Loucy (cell line): Measurements from ENCODE around the gene GLYR1.

Experiments
- H2AFZ ChIP-seq: fragments of 200-600 bp; sonication (generic); 2 replicates; pipeline ENCODE4 v1.6.0; 2016; ENCODE audit warnings: antibody characterized with exemption, mild to moderate bottlenecking, low read length, moderate library complexity
- H3F3A ChIP-seq: fragments of 200-600 bp; 2 replicates; pipeline ENCODE4 v1.6.0; 2016; ENCODE audit warnings: antibody characterized with exemption, low read depth, mild to moderate bottlenecking
- H3K27me3 ChIP-seq: fragments of 200-600 bp; sonication (generic); 2 replicates; pipeline ENCODE4 v1.6.1; 2014; ENCODE audit warnings: low read length, mild to moderate bottlenecking; ENCODE audit not compliant: insufficient read depth, poor library complexity, severe bottlenecking
- H3K36me3 ChIP-seq: fragments of 200-600 bp; sonication (generic); 2 replicates; pipeline ENCODE4 v1.6.1; 2016; ENCODE audit warnings: low read length; ENCODE audit not compliant: insufficient read depth
- H3K4me1 ChIP-seq: fragments of 200-600 bp; sonication (generic); 2 replicates; pipeline ENCODE4 v1.5.1; 2014; ENCODE audit warnings: low read length, mild to moderate bottlenecking; ENCODE audit not compliant: insufficient read depth, poor library complexity, severe bottlenecking
- H3K4me2 ChIP-seq: fragments of 200-600 bp; sonication (generic); 2 replicates; pipeline ENCODE4 v1.6.0; 2014; ENCODE audit warnings: antibody characterized with exemption, low read length, low read depth, mild to moderate bottlenecking; ENCODE audit not compliant: poor library complexity, severe bottlenecking
- H3K4me3 ChIP-seq: fragments of 200-600 bp; sonication (generic); 2 replicates; pipeline ENCODE4 v1.5.1; 2014; ENCODE audit warnings: low read length, mild to moderate bottlenecking, mixed read lengths; ENCODE audit not compliant: poor library complexity, severe bottlenecking
- H3K79me2 ChIP-seq: fragments of 200-600 bp; sonication (generic); 2 replicates; pipeline ENCODE4 v1.6.1; 2014; ENCODE audit warnings: low read length; ENCODE audit not compliant: insufficient read depth
- H3K9ac ChIP-seq: fragments of 200-600 bp; sonication (generic); 2 replicates; pipeline ENCODE4 v1.6.0; 2014; ENCODE audit warnings: mild to moderate bottlenecking, low read depth, low read length, moderate library complexity; ENCODE audit not compliant: poor library complexity, severe bottlenecking
- H3K9me2 ChIP-seq: fragments of 200-600 bp; sonication (generic); replicated peaks from 2 replicates; pipeline ENCODE4 v1.6.1; 2016; ENCODE audit warnings: low read depth, low read length, mixed read lengths
- H3K9me3 ChIP-seq: fragments of 200-600 bp; sonication (generic); 2 replicates; pipeline ENCODE4 v1.6.1; 2014; ENCODE audit warnings: mild to moderate bottlenecking, antibody characterized with exemption, low read length, low read depth; ENCODE audit not compliant: insufficient read depth
- H4K20me1 ChIP-seq: fragments of 200-600 bp; sonication (generic); 2 replicates; pipeline ENCODE4 v1.6.0; 2014; ENCODE audit warnings: antibody characterized with exemption, low read length, mild to moderate bottlenecking; ENCODE audit not compliant: insufficient read depth, poor library complexity, severe bottlenecking
- CTCF ChIP-seq: fragments of 200-600 bp; sonication (generic); conservative IDR thresholded peaks from 2 replicates; pipeline ENCODE4 v1.5.1; 2014; ENCODE audit warnings: mild to moderate bottlenecking, antibody characterized with exemption, low read length
- EZH2phosphoT487 ChIP-seq: fragments of 200-600 bp; IDR thresholded peaks from 2 replicates; pipeline ENCODE4 v1.6.1; 2018; ENCODE audit warnings: antibody characterized with exemption, mild to moderate bottlenecking, moderate library complexity, borderline replicate concordance

Gene GLYR1

GRCh38 chr16:4888428-4889135 lies 41.5 kb upstream of the GLYR1 start:
- Histone ChIP-seq H3K27me3 (no peaks in the 10 kb centered on the region), H3K4me2 (no peak overlapping the region), H3K4me1 (no peaks in the 10 kb centered on the region), H3K4me3 (no peak overlapping the region), H3K36me3 (no peaks in the 10 kb centered on the region; the same call in 1 of the 2 replicates), H3K9me2 (no peaks in the 10 kb centered on the region), H3K9ac (no peak overlapping the region), H3K79me2 (no peaks in the 10 kb centered on the region), H3K9me3 (no peaks in the 10 kb centered on the region), H4K20me1 (no peaks in the 10 kb centered on the region), H2AFZ (no peak overlapping the region), H3F3A (no peaks in the 10 kb centered on the region)
- TF ChIP-seq EZH2phosphoT487 (no peak), CTCF (no peak)

- peaks cover 13% of the 10 kb centered on the region; the same call in 1 of the 2 replicates for H3K36me3 ChIP-seq
- H3K9me2 ChIP-seq = no peaks in the 10 kb centered on the region
- no peak overlapping the region for H3K9ac ChIP-seq
- H2AFZ ChIP-seq = no peak overlapping the region
- H3K27me3 ChIP-seq = no peaks in the 10 kb centered on the region
- no peaks in the 10 kb centered on the region for H3F3A ChIP-seq
- H3K9me3 ChIP-seq = no peaks in the 10 kb centered on the region
- no peaks in the 10 kb centered on the region for H3K4me1 ChIP-seq
- H3K4me2 ChIP-seq = no peak overlapping the region
- no peaks in the 10 kb centered on the region for H4K20me1 ChIP-seq
- TF ChIP-seq CTCF = no peak
- TF ChIP-seq EZH2phosphoT487 = no peak
- no peak overlapping the region for H3K4me3 ChIP-seq
- no peaks in the 10 kb centered on the region for H3K79me2 ChIP-seq
Observed at GRCh38 chr16:4886151-4886550, 39.1 kb upstream of the GLYR1 start.

- H3K4me3 ChIP-seq = no peak overlapping the region
- H3K36me3 ChIP-seq = peaks cover 18% of the 10 kb centered on the region; the same call in 1 of the 2 replicates
- TF ChIP-seq CTCF (no peak), EZH2phosphoT487 (no peak)
- H3K9ac ChIP-seq = no peak overlapping the region
- H4K20me1 ChIP-seq = no peaks in the 10 kb centered on the region
- no peaks in the 10 kb centered on the region for H3K4me1 ChIP-seq
- no peak overlapping the region for H2AFZ ChIP-seq
- H3K79me2 ChIP-seq = no peaks in the 10 kb centered on the region
- no peaks in the 10 kb centered on the region for H3K9me3 ChIP-seq
- no peaks in the 10 kb centered on the region for H3K9me2 ChIP-seq
- H3K27me3 ChIP-seq = no peaks in the 10 kb centered on the region
- no peak overlapping the region for H3K4me2 ChIP-seq
- H3F3A ChIP-seq = no peaks in the 10 kb centered on the region
Observed at GRCh38 chr16:4884972-4885874, 38.1 kb upstream of the GLYR1 start.
